GM06990 (cell line): Measurements from ENCODE around the gene ADAM22.
"Not testable (repeated sequence)": the region's sequence is repeated elsewhere in the genome, so short reads cannot be mapped to it uniquely, and the experiment has no call there.

ENCODE experiments used
- DNase-seq: peaks from one replicate; pipeline ENCODE4 v3.0.0-alpha.2; 2011; ENCODE audit not compliant: insufficient read length; ENCODE audit errors: extremely low read depth
- H3K27me3 ChIP-seq: replicated peaks from 2 replicates; pipeline ENCODE4 v1.6.0; 2011; ENCODE audit warnings: low read length; ENCODE audit not compliant: control insufficient read depth, insufficient read depth
- H3K36me3 ChIP-seq: 2 replicates; pipeline ENCODE4 v1.5.1; 2011; ENCODE audit warnings: low read length; ENCODE audit not compliant: control insufficient read depth, insufficient read depth
- H3K4me3 ChIP-seq: replicated peaks from 2 replicates; pipeline ENCODE4 v1.5.1; 2011; ENCODE audit warnings: low read depth, mild to moderate bottlenecking, control low read depth, low read length
- CTCF ChIP-seq: IDR thresholded peaks from 2 replicates; pipeline ENCODE4 v1.5.1; 2011; ENCODE audit warnings: low read length, control low read depth, mild to moderate bottlenecking, inconsistent platforms; ENCODE audit not compliant: insufficient read depth, poor library complexity, severe bottlenecking

The ADAM22 gene

GRCh38 chr7:87933605-87933952 is 472 bp upstream of the ADAM22 start:
- no peak for DNase-seq
- Histone ChIP-seq H3K27me3 (no peaks in the 10 kb centered on the region), H3K36me3 (no peaks in the 10 kb centered on the region), H3K4me3 (peak overlapping the region; percentile 92)
- TF ChIP-seq CTCF = no peak

GRCh38 chr7:87934699-87935383 is 790 bp downstream of the ADAM22 start:
- TF ChIP-seq CTCF = no peak
- Histone ChIP-seq H3K36me3 (no peaks in the 10 kb centered on the region), H3K27me3 (no peaks in the 10 kb centered on the region), H3K4me3 (peak overlapping the region; percentile 92)
- peak; percentile 58 for DNase-seq

- H3K27me3 ChIP-seq = no peaks in the 10 kb centered on the region
- DNase-seq = no peak
- no peaks in the 10 kb centered on the region for H3K36me3 ChIP-seq
- H3K4me3 ChIP-seq = peak overlapping the region; percentile 92
- TF ChIP-seq CTCF = no peak
These were observed 1.3 kb downstream of the ADAM22 start for GRCh38 chr7:87935384-87935706.

- H3K27me3 ChIP-seq = no peaks in the 10 kb centered on the region
- no peak for TF ChIP-seq CTCF
- no peak overlapping the region for H3K4me3 ChIP-seq
- H3K36me3 ChIP-seq = no peaks in the 10 kb centered on the region
- no peak for DNase-seq
These were observed 7.1 kb downstream of the ADAM22 start for GRCh38 chr7:87941138-87941537.

GRCh38 chr7:87944547-87944946 is 10.5 kb downstream of the ADAM22 start:
- no peak for DNase-seq
- no peaks in the 10 kb centered on the region for H3K27me3 ChIP-seq
- TF ChIP-seq CTCF = no peak

GRCh38 chr7:87945926-87946325 is 11.9 kb downstream of the ADAM22 start:
- DNase-seq, H3K27me3 ChIP-seq, H3K4me3 ChIP-seq, H3K36me3 ChIP-seq: not testable (repeated sequence)

More at GRCh38 chr7:87944547-87944946, 10.5 kb downstream of the ADAM22 start:
- Histone ChIP-seq H3K4me3 (no peak overlapping the region), H3K36me3 (no peaks in the 10 kb centered on the region)
